HepG2 (cell line): ENCODE data around the gene CBLC. TPM values are rescaled to one million over a fixed set of nuclear protein-coding genes. Genes with fewer than 3 reads are reported as not detected.

Source experiments
- ARID3A ChIP-seq: IDR thresholded peaks from 2 replicates; pipeline ENCODE4 v1.6.1; 2012; ENCODE audit warnings: low read depth, low read length, improper control_type of control experiment
- ARID5B ChIP-seq: IDR thresholded peaks from 2 replicates; pipeline ENCODE4 v1.4.0; 2020; ENCODE audit warnings: mild to moderate bottlenecking, missing genetic modification reagents
- ATF4 ChIP-seq, 2 experiments: fragments of 450-650 bp in 1 of 2; sonication (generic) in 1 of 2; formaldehyde crosslinking; IDR thresholded peaks; 2 replicates each; pipeline versions ENCODE4 v1.5.0 to v1.8.0; 2020 to 2022; ENCODE audit warnings: mild to moderate bottlenecking in 1 of 2, missing genetic modification reagents in 1 of 2
- CBX1 ChIP-seq: IDR thresholded peaks from one replicate; pipeline ENCODE4 v1.6.1; 2016; ENCODE audit warnings: antibody characterized with exemption, low read depth
- FOXA3 ChIP-seq: IDR thresholded peaks from 2 replicates; pipeline ENCODE4 v1.6.1; 2016; ENCODE audit warnings: missing genetic modification reagents, missing compliant biosample characterization
- LCORL ChIP-seq, 2 experiments: fragments of 450-650 bp in 1 of 2; sonication (generic) in 1 of 2; formaldehyde crosslinking in 1 of 2; IDR thresholded peaks; 2 replicates each; pipeline versions ENCODE4 v1.5.0 to v1.6.1; 2017 to 2020; ENCODE audit warnings: antibody characterized with exemption in 1 of 2, missing genetic modification reagents in 1 of 2
- MAX ChIP-seq: IDR thresholded peaks from 2 replicates; pipeline ENCODE4 v1.6.1; 2012; ENCODE audit warnings: inconsistent platforms
- MED1 ChIP-seq: sonication (generic); formaldehyde crosslinking; IDR thresholded peaks from 2 replicates; pipeline ENCODE4 v1.4.0; 2020; ENCODE audit warnings: missing genetic modification reagents
- NCOA2 ChIP-seq: sonication (generic); formaldehyde crosslinking; IDR thresholded peaks from 2 replicates; pipeline ENCODE4 v1.8.0; 2022; ENCODE audit warnings: inconsistent platforms
- ZBTB34 ChIP-seq: sonication (generic); formaldehyde crosslinking; IDR thresholded peaks from 2 replicates; pipeline ENCODE4 v1.8.0; 2022; ENCODE audit warnings: mild to moderate bottlenecking, missing genetic modification reagents
- ZBTB38 ChIP-seq: sonication (generic); formaldehyde crosslinking; IDR thresholded peaks from 2 replicates; pipeline ENCODE4 v1.5.1; 2020; ENCODE audit warnings: mild to moderate bottlenecking, missing genetic modification reagents
- ZBTB42 ChIP-seq: sonication (generic); formaldehyde crosslinking; IDR thresholded peaks from 2 replicates; pipeline ENCODE4 v1.5.0; 2020; ENCODE audit warnings: mild to moderate bottlenecking, missing genetic modification reagents
- ZNF546 ChIP-seq: sonication (generic); formaldehyde crosslinking; conservative IDR thresholded peaks from 2 replicates; pipeline ENCODE4 v1.8.1; 2023; ENCODE audit warnings: mild to moderate bottlenecking, missing genetic modification reagents
- ZNF552 ChIP-seq: sonication (generic); formaldehyde crosslinking; IDR thresholded peaks from 2 replicates; pipeline ENCODE4 v1.9.0; 2022; ENCODE audit warnings: missing genetic modification reagents, mild to moderate bottlenecking, borderline replicate concordance
- ZNF569 ChIP-seq: sonication (generic); formaldehyde crosslinking; IDR thresholded peaks from 2 replicates; pipeline ENCODE4 v1.5.0; 2020; ENCODE audit warnings: mild to moderate bottlenecking, missing genetic modification reagents, moderate library complexity, borderline replicate concordance
- ZNF687 ChIP-seq: sonication (generic); formaldehyde crosslinking; IDR thresholded peaks from 2 replicates; pipeline ENCODE4 v1.5.1; 2020; ENCODE audit warnings: mild to moderate bottlenecking, missing genetic modification reagents, moderate library complexity
- ZNF83 ChIP-seq: sonication (generic); formaldehyde crosslinking; IDR thresholded peaks from 2 replicates; pipeline ENCODE4 v1.4.0; 2020; ENCODE audit warnings: missing genetic modification reagents, mild to moderate bottlenecking, borderline replicate concordance
- polyA plus RNA-seq, 8 experiments: library from polyadenylated mRNA; depleted of rRNA in 3 of 8; stranded (reverse) in 7 of 8; unstranded in 1 of 8; fragments of >200 nt; fragmentation: Illumina TruSeq in 4 of 8; extraction: Trizol in 4 of 8; gene quantifications; 2 replicates each; pipeline versions ENCODE4 v1.2.1 to v1.2.3, GENCODE V29; 2011 to 2016; ENCODE audit warnings: low read depth in 4 of 8, missing spikeins in 1 of 8, mixed read lengths in 1 of 8; ENCODE audit not compliant: insufficient read depth in 1 of 8
- total RNA-seq, 5 experiments: library from RNA; depleted of rRNA; stranded (reverse); fragments of >200 nt; fragmentation: Illumina TruSeq; extraction: Trizol; gene quantifications; 2 replicates each; pipeline ENCODE4 v1.2.3, GENCODE V29; 2016; ENCODE audit warnings: low read depth in 1 of 5

CBLC gene
- total and polyA plus RNA-seq, 2 of the 13 experiments (the other 11 are each of a cell fraction or from before 2014, with no cell fraction given) = 1.8 to 2.6 TPM

GRCh38 chr19:44741841-44742329, 35.8 kb upstream of the CBLC start (continued):
- TF ChIP-seq ZNF687 = peak; percentile 84
- peak; percentile 31 for TF ChIP-seq MED1 (CRISPR knock-in tag)
- TF ChIP-seq ATF4 (CRISPR knock-in tag; IDR thresholded peaks at IDR 0.05) = no peak
- peak; percentile 18; the same call in 1 of the 2 replicates for TF ChIP-seq NCOA2
- TF ChIP-seq FOXA3 = peak; percentile 23
- TF ChIP-seq ZNF569 (CRISPR knock-in tag) = no peak
- TF ChIP-seq ZNF546 (CRISPR knock-in tag) = no peak
- no peak for TF ChIP-seq ZBTB34 (CRISPR knock-in tag)
- TF ChIP-seq ZBTB42 (CRISPR knock-in tag) = no peak
- no peak for TF ChIP-seq ZNF83
- TF ChIP-seq LCORL (IDR thresholded peaks at IDR 0.05) = no peak
- TF ChIP-seq LCORL (CRISPR knock-in tag; IDR thresholded peaks at IDR 0.05) = peak; percentile 40; the same call in 1 of the 2 replicates
- no peak for TF ChIP-seq ZNF552
- TF ChIP-seq ZBTB38 (CRISPR knock-in tag) = no peak
- TF ChIP-seq ARID3A = no peak
- TF ChIP-seq ARID5B (CRISPR knock-in tag) = peak; percentile 70
- peak; percentile 76 for TF ChIP-seq CBX1
- peak; percentile 51 for TF ChIP-seq MAX
